Endothelial cell of umbilical vein (primary cell): Measurements from ENCODE around the gene NUMBL. TPM values are rescaled to one million over a fixed set of nuclear protein-coding genes. Genes with fewer than 3 reads are reported as not detected.

ENCODE experiments used
- BruUV-seq: library from RNA; stranded (reverse); fragments of 400-500 nt; replicated peaks from 2 replicates; lab custom pipeline; 2021; lab: Mats Ljungman, UMichigan
- CTCF ChIA-PET: fragments of 300-600, 350-600 bp; sonication (Branson Sonifier 250); formaldehyde crosslinking; loops from one replicate; lab custom pipeline; 2021; ENCODE audit warnings: antibody characterized with exemption, inconsistent platforms; lab: Charles Lee
- POLR2A ChIA-PET: fragments of 300-600, 350-600 bp; sonication (Branson Sonifier 250); formaldehyde crosslinking; loops from one replicate; lab custom pipeline; 2021; ENCODE audit warnings: antibody characterized with exemption, inconsistent platforms; lab: Charles Lee
- DNase-seq: peaks from one replicate; pipeline ENCODE4 v3.0.0-alpha.2; 2011; ENCODE audit warnings: low read depth, low spot score
- FAIRE-seq: peaks from 2 replicates; lab custom pipeline; 2011; peaks lifted over from hg19 to GRCh38; lab: Jason Lieb, UNC
- H2AFZ ChIP-seq: 2 replicates; pipeline ENCODE4 v1.6.0; 2012; ENCODE audit warnings: low read depth, low read length, control low read depth, inconsistent platforms
- H3K27ac ChIP-seq: 2 replicates; pipeline ENCODE4 v1.5.1; 2011; ENCODE audit warnings: low read depth, mild to moderate bottlenecking, control low read depth, low read length, moderate library complexity; ENCODE audit not compliant: insufficient read depth
- H3K27me3 ChIP-seq, 2 experiments: 2 replicates each; pipeline versions ENCODE4 v1.6.0 to v1.6.1; 2011; ENCODE audit warnings: low read length in 2 of 2, mixed read lengths in 1 of 2; ENCODE audit not compliant: control insufficient read depth in 2 of 2, insufficient read depth in 2 of 2
- H3K36me3 ChIP-seq, 2 experiments: 2 replicates in 1 of 2; 3 replicates in 1 of 2; pipeline ENCODE4 v1.5.1; 2011; ENCODE audit warnings: low read length in 2 of 2, mild to moderate bottlenecking in 1 of 2, moderate library complexity in 1 of 2; ENCODE audit not compliant: control insufficient read depth in 2 of 2, insufficient read depth in 2 of 2; ENCODE audit errors: extremely low read depth in 1 of 2
- H3K4me1 ChIP-seq: 3 replicates; pipeline ENCODE4 v1.5.1; 2011; ENCODE audit warnings: mild to moderate bottlenecking, low read length; ENCODE audit not compliant: control insufficient read depth, insufficient read depth; ENCODE audit errors: extremely low read depth
- H3K4me2 ChIP-seq: 2 replicates; pipeline ENCODE4 v1.6.1; 2011; ENCODE audit warnings: low read length, control low read depth, mixed read lengths; ENCODE audit not compliant: insufficient read depth
- H3K4me3 ChIP-seq, 3 experiments: fragments of 200-600 bp in 1 of 3; sonication (generic), shearing (Covaris generic) in 1 of 3; replicated peaks in 1 of 3; 2 replicates each; pipeline ENCODE4 v1.5.1; 2011 to 2016; ENCODE audit warnings: control low read depth in 3 of 3, low read length in 3 of 3, mild to moderate bottlenecking in 2 of 3, inconsistent platforms in 1 of 3, low read depth in 1 of 3, moderate library complexity in 1 of 3; ENCODE audit not compliant: insufficient read depth in 1 of 3
- H3K79me2 ChIP-seq: 2 replicates; pipeline ENCODE4 v1.6.0; 2012; ENCODE audit warnings: low read length, inconsistent platforms; ENCODE audit not compliant: control insufficient read depth, insufficient read depth
- H3K9ac ChIP-seq: replicated peaks from 2 replicates; pipeline ENCODE3; 2011; ENCODE audit warnings: low read length, control low read depth; ENCODE audit not compliant: insufficient read depth; ENCODE audit errors: extremely low read depth
- H3K9me1 ChIP-seq: replicated peaks from 3 replicates; pipeline ENCODE4 v1.6.0; 2011; ENCODE audit warnings: mild to moderate bottlenecking, low read length; ENCODE audit not compliant: control insufficient read depth, insufficient read depth; ENCODE audit errors: extremely low read depth
- H3K9me3 ChIP-seq: replicated peaks from 2 replicates; pipeline ENCODE4 v1.5.1; 2012; ENCODE audit warnings: low read length, inconsistent platforms; ENCODE audit not compliant: control insufficient read depth, insufficient read depth
- H4K20me1 ChIP-seq: replicated peaks from 2 replicates; pipeline ENCODE3; 2011; ENCODE audit warnings: mild to moderate bottlenecking, low read length; ENCODE audit not compliant: control insufficient read depth, insufficient read depth; ENCODE audit errors: extremely low read depth
- CTCF ChIP-seq, 2 donors: IDR thresholded peaks; 1 replicate in 1 of 2; 2 replicates in 1 of 2; pipeline ENCODE4 v1.5.1; 2011; ENCODE audit warnings: low read length in 2 of 2, mild to moderate bottlenecking in 2 of 2, moderate library complexity in 2 of 2, control low read depth in 1 of 2, inconsistent platforms in 1 of 2, low read depth in 1 of 2; ENCODE audit not compliant: insufficient read depth in 1 of 2; ENCODE audit errors: extremely low read depth in 1 of 2
- EZH2 ChIP-seq: IDR thresholded peaks from 2 replicates; pipeline ENCODE4 v1.6.1; 2012; ENCODE audit warnings: borderline replicate concordance, low read depth, mild to moderate bottlenecking, moderate library complexity, low read length, inconsistent platforms; ENCODE audit not compliant: severe bottlenecking
- FOS ChIP-seq: IDR thresholded peaks from 2 replicates; pipeline ENCODE4 v1.6.1; 2011; ENCODE audit warnings: mild to moderate bottlenecking, low read length, moderate library complexity, borderline replicate concordance; ENCODE audit not compliant: insufficient read depth
- GATA2 ChIP-seq: IDR thresholded peaks from 2 replicates; pipeline ENCODE4 v1.7.0; 2011; ENCODE audit warnings: low read depth, mild to moderate bottlenecking, moderate library complexity, mixed read lengths, low read length; ENCODE audit not compliant: insufficient read length, insufficient read depth
- JUN ChIP-seq: IDR thresholded peaks from 2 replicates; pipeline ENCODE4 v1.6.1; 2011; ENCODE audit warnings: borderline replicate concordance, low read depth; ENCODE audit not compliant: insufficient read length, insufficient read depth
- MAX ChIP-seq: IDR thresholded peaks from 2 replicates; pipeline ENCODE4 v1.6.1; 2011; ENCODE audit not compliant: insufficient read depth, insufficient read length
- MYC ChIP-seq: IDR thresholded peaks from one replicate; pipeline ENCODE4 v1.6.1; 2011; ENCODE audit warnings: mild to moderate bottlenecking, low read depth, low read length
- POLR2A ChIP-seq: IDR thresholded peaks from 2 replicates; pipeline ENCODE4 v1.6.1; 2012; ENCODE audit warnings: low read depth, mild to moderate bottlenecking, control low read depth, low read length
- POLR2AphosphoS5 ChIP-seq: IDR thresholded peaks from 2 replicates; pipeline ENCODE4 v1.6.1; 2012; ENCODE audit warnings: low read depth, mild to moderate bottlenecking, control low read depth, low read length, moderate library complexity; ENCODE audit not compliant: insufficient read depth
- dilution Hi-C: fragments of 300-500 bp; cut with MboI; formaldehyde crosslinking; loops from one replicate; pipeline ENCODE4 v1.15.0; 2019; ENCODE audit warnings: low sequenced_read_pairs; ENCODE audit not compliant: extremely low pct_ligation_motif_present
- intact Hi-C: fragments of 100-400 bp; cut with micrococcal nuclease; formaldehyde crosslinking; loops from one replicate; pipeline ENCODE4 v1.10.0; 2022
- polyA plus RNA-seq, 4 experiments: library from polyadenylated mRNA; depleted of rRNA in 3 of 4; stranded (reverse) in 3 of 4; unstranded in 1 of 4; fragments of >200 nt; gene quantifications; 2 replicates each; pipeline versions ENCODE4 v1.2.1 to v1.2.3, GENCODE V29; 2011 to 2012; ENCODE audit warnings: missing spikeins in 1 of 4
- total RNA-seq: library from RNA; stranded (reverse); gene quantifications from 2 replicates; pipeline ENCODE4 v1.2.3, GENCODE V29; 2021

Gene NUMBL
- total and polyA plus RNA-seq, 2 donors (not counting 3 experiments of a cell fraction or from before 2014, with no cell fraction given), result 21.5 to 46.7 TPM

GRCh38 chr19:40632311-40633036 lies 58.0 kb downstream of the NUMBL start:
- Histone ChIP-seq H3K9ac (no peak overlapping the region), H3K27ac (no peak overlapping the region), H2AFZ (no peak overlapping the region), H3K79me2 (no peaks in the 10 kb centered on the region), H3K36me3 (no peaks in the 10 kb centered on the region), H3K4me2 (no peak overlapping the region), H3K27me3 (peaks cover 0 to 4% of the 10 kb centered on the region in 2 experiments), H4K20me1 (no peaks in the 10 kb centered on the region), H3K9me1 (no peaks in the 10 kb centered on the region), H3K4me1 (no peaks in the 10 kb centered on the region), H3K4me3 (no peak overlapping the region), H3K9me3 (no peaks in the 10 kb centered on the region)
- FAIRE-seq (no peak), DNase-seq (no peak)
- dilution Hi-C loops, result no loop called here
- CTCF ChIA-PET, result interaction anchor here (2.2 to 5.0 kb wide), 5 partner anchors 9 to 108 kb away, joined by 25 to 126 read pairs (median 48); partner anchors contain the start of gene LTBP4
- TF ChIP-seq FOS (no peak), MYC (no peak), GATA2 (no peak), MAX (no peak), EZH2 (no peak), CTCF (IDR thresholded peaks at IDR 0.05; ENCODE audit: extremely low read depth in 1 of 2, insufficient read depth in 1 of 2, low read depth in 1 of 2, low read length in 2 of 2) (no peak), JUN (no peak), POLR2AphosphoS5 (no peak), POLR2A (no peak)
- intact Hi-C loops, result loop anchor here (10.0 kb wide), 1 partner anchor 488 kb away; no protein-coding TSS in a partner anchor
- POLR2A ChIA-PET, result no interaction called here
- no TSS peak for BruUV-seq
